ENCODE measurements around the gene SRPK2. TPM values are rescaled to one million over a fixed set of nuclear protein-coding genes. Genes with fewer than 3 reads are reported as not detected.

Gene SRPK2
- total RNA-seq, 1 experiment from 2014 or later: 58.2 TPM

DNA sequence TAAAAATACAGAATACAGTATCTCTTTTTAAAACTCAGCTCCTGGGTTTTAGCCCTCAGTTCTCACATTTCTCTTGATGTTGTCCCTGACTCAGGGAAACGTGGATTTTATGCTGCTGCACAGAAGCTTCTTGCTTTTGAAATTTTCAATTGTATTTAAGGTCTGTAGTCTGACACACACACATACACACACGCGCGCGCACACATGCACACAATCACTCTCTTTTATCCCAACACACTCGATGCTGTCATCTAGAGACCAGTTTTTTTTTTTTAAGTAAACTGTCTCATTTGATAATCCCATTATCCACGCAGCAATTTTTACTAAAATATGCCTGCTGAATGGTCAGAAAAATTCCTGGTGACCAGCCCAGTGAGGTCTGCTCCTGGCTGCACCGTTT is 266.1 kb downstream of the SRPK2 start:
- in situ Hi-C loops (cut with HindIII; ENCODE audit: low pct_unique_long_range_greater_than_20kb, low sequenced_read_pairs): no loop called here
- ChIA-PET CTCF (no interaction called here), POLR2A (no interaction called here)
- Histone ChIP-seq H3K27ac (ENCODE audit: low read length) (no peak overlapping the region), H3K9me3 (ENCODE audit: control insufficient read depth, insufficient read depth, low read depth, low read length) (no peaks in the 10 kb centered on the region), H3K27me3 (ENCODE audit: control insufficient read depth, insufficient read depth, low read length) (no peaks in the 10 kb centered on the region), H3K36me3 (ENCODE audit: control insufficient read depth, insufficient read depth, low read length) (no peaks in the 10 kb centered on the region), H3K4me1 (ENCODE audit: control insufficient read depth, insufficient read depth, low read length) (no peaks in the 10 kb centered on the region), H3K4me3 (ENCODE audit: low read depth in 2 of 2, low read length in 2 of 2) (no peak overlapping the region)
- DNase-seq (ENCODE audit: low read depth, low spot score) (no peak), ATAC-seq (no peak)
- no peak for TF ChIP-seq POLR2AphosphoS5 (IDR thresholded peaks at IDR 0.05; ENCODE audit: low read depth, low read length)
- no peak for TF ChIP-seq SIN3A (IDR thresholded peaks at IDR 0.05; ENCODE audit: borderline replicate concordance, insufficient read depth, low read depth, low read length)
- TF ChIP-seq CTCF (IDR thresholded peaks at IDR 0.05): no peak
- no peak for TF ChIP-seq TCF7L2 (IDR thresholded peaks at IDR 0.05; ENCODE audit: low read depth, low read length)
- intact Hi-C loops (cut with micrococcal nuclease; ENCODE audit: unreplicated experiment): no loop called here
- BruUV-seq (replicated peaks): no TSS peak

DNA sequence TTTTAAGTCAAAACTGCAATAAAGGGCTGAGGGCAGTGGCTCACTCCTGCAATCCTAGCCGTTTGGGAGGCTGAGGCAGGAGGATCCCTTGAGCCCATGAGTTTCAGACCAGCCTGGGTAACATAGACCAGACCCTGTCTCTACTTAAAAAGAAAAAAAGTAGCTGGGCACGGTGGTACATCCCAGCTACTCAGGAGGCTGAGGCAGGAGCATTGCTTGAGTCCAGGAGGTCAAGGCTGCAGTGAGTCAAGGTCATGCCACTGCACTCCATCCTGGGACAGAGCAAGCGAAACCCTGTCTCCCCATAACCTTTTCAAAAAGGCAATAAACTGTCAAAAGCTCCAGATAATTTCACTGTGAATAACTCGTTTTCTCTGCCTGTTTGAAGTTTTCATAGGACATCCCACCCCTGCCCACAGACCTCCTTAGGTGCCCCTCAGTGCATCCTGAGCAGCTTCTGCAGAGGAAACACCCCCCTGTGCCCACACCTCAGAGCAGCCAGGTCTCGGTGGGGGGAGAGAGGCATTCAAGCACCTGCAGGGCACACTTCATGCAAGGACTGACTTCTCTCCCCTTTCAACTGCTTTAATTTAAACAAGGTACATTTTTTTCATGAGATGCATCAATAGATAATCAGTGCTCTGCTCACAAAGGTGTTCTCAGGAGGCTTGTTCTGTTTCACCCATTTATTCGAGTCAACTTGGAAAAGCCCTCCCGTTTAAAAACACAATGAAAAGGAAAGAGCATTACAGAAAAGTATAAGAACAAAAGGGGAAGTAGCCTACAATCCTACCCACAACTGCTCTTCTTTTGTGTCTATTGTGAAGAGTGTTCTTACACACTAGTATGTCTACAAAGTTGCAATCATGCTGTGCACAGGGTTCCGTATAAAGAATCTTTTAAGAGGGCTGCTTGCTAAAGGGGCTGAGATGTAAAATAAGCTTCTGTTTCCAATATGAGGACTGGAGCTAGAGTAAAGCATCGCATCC is 269.8 kb downstream of the SRPK2 start:
- no peak overlapping the region for H3K4me3 ChIP-seq (ENCODE audit: low read depth in 2 of 2, low read length in 2 of 2)
- H3K9me3 ChIP-seq (ENCODE audit: control insufficient read depth, insufficient read depth, low read depth, low read length): no peaks in the 10 kb centered on the region
- no peak overlapping the region for H3K27ac ChIP-seq (ENCODE audit: low read length)
- intact Hi-C loops (cut with micrococcal nuclease; ENCODE audit: unreplicated experiment) (loop anchor here (10.0 kb wide), 1 partner anchor 306 kb away; no protein-coding TSS in a partner anchor), in situ Hi-C loops (cut with HindIII; ENCODE audit: low pct_unique_long_range_greater_than_20kb, low sequenced_read_pairs) (no loop called here)
- no peaks in the 10 kb centered on the region for H3K27me3 ChIP-seq (ENCODE audit: control insufficient read depth, insufficient read depth, low read length)
- ChIA-PET CTCF (no interaction called here), POLR2A (no interaction called here)
- BruUV-seq (replicated peaks): no TSS peak
- no peak for ATAC-seq
- no peak for DNase-seq (ENCODE audit: low read depth, low spot score)
- no peaks in the 10 kb centered on the region; the same call in 1 of the 2 replicates for H3K4me1 ChIP-seq (ENCODE audit: control insufficient read depth, insufficient read depth, low read length)
- H3K36me3 ChIP-seq (ENCODE audit: control insufficient read depth, insufficient read depth, low read length): peaks cover 19% of the 10 kb centered on the region
- TF ChIP-seq CTCF (IDR thresholded peaks at IDR 0.05): no peak
- TF ChIP-seq, protein P1, sequence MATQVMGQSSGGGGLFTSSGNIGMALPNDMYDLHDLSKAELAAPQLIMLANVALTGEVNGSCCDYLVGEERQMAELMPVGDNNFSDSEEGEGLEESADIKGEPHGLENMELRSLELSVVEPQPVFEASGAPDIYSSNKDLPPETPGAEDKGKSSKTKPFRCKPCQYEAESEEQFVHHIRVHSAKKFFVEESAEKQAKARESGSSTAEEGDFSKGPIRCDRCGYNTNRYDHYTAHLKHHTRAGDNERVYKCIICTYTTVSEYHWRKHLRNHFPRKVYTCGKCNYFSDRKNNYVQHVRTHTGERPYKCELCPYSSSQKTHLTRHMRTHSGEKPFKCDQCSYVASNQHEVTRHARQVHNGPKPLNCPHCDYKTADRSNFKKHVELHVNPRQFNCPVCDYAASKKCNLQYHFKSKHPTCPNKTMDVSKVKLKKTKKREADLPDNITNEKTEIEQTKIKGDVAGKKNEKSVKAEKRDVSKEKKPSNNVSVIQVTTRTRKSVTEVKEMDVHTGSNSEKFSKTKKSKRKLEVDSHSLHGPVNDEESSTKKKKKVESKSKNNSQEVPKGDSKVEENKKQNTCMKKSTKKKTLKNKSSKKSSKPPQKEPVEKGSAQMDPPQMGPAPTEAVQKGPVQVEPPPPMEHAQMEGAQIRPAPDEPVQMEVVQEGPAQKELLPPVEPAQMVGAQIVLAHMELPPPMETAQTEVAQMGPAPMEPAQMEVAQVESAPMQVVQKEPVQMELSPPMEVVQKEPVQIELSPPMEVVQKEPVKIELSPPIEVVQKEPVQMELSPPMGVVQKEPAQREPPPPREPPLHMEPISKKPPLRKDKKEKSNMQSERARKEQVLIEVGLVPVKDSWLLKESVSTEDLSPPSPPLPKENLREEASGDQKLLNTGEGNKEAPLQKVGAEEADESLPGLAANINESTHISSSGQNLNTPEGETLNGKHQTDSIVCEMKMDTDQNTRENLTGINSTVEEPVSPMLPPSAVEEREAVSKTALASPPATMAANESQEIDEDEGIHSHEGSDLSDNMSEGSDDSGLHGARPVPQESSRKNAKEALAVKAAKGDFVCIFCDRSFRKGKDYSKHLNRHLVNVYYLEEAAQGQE (IDR thresholded peaks at IDR 0.05; ENCODE audit: insufficient read depth in 1 of 2, low read depth in 2 of 2, low read length in 1 of 2): no peak
- TF ChIP-seq POLR2AphosphoS5 (IDR thresholded peaks at IDR 0.05; ENCODE audit: low read depth, low read length): no peak
- no peak for TF ChIP-seq SIN3A (IDR thresholded peaks at IDR 0.05; ENCODE audit: borderline replicate concordance, insufficient read depth, low read depth, low read length)
- TF ChIP-seq TCF7L2 (IDR thresholded peaks at IDR 0.05; ENCODE audit: low read depth, low read length): no peak
